ENCODE data around the gene PPP2R2C.

Gene PPP2R2C

GRCh38 chr4:6426571-6427438, 45.6 kb downstream of the PPP2R2C start:
- in situ Hi-C loops (cut with MboI; ENCODE audit: low sequenced_read_pairs) = no loop called here

- in situ Hi-C loops (cut with MboI; ENCODE audit: low sequenced_read_pairs) = no loop called here
Measured at GRCh38 chr4:6425911-6426310, 46.5 kb downstream of the PPP2R2C start.

GRCh38 chr4:6425336-6425735, 47.1 kb downstream of the PPP2R2C start:
- in situ Hi-C loops (cut with MboI; ENCODE audit: low sequenced_read_pairs) = no loop called here

- in situ Hi-C loops (cut with MboI; ENCODE audit: low sequenced_read_pairs) = no loop called here
Measured at GRCh38 chr4:6424425-6424824, 48.0 kb downstream of the PPP2R2C start.

GRCh38 chr4:6423575-6423974, 48.8 kb downstream of the PPP2R2C start:
- in situ Hi-C loops (cut with MboI; ENCODE audit: low sequenced_read_pairs) = no loop called here

- in situ Hi-C loops (cut with MboI; ENCODE audit: low sequenced_read_pairs) = no loop called here
Measured at GRCh38 chr4:6422866-6423265, 49.5 kb downstream of the PPP2R2C start.

GRCh38 chr4:6422105-6422504, 50.3 kb downstream of the PPP2R2C start:
- in situ Hi-C loops (cut with MboI; ENCODE audit: low sequenced_read_pairs) = no loop called here

- in situ Hi-C loops (cut with MboI; ENCODE audit: low sequenced_read_pairs) = no loop called here
Measured at GRCh38 chr4:6421397-6421796, 51.0 kb downstream of the PPP2R2C start.

GRCh38 chr4:6420972-6421371, 51.4 kb downstream of the PPP2R2C start:
- in situ Hi-C loops (cut with MboI; ENCODE audit: low sequenced_read_pairs) = no loop called here

- in situ Hi-C loops (cut with MboI; ENCODE audit: low sequenced_read_pairs) = no loop called here
Measured at GRCh38 chr4:6420036-6420435, 52.4 kb downstream of the PPP2R2C start.

GRCh38 chr4:6419452-6420028, 52.9 kb downstream of the PPP2R2C start:
- in situ Hi-C loops (cut with MboI; ENCODE audit: low sequenced_read_pairs) = no loop called here

- in situ Hi-C loops (cut with MboI; ENCODE audit: low sequenced_read_pairs) = no loop called here
Measured at GRCh38 chr4:6418193-6418755, 54.1 kb downstream of the PPP2R2C start.

- in situ Hi-C loops (cut with MboI; ENCODE audit: low sequenced_read_pairs) = no loop called here
Measured at GRCh38 chr4:6417516-6418050, 54.8 kb downstream of the PPP2R2C start.

- in situ Hi-C loops (cut with MboI; ENCODE audit: low sequenced_read_pairs) = no loop called here
Measured at GRCh38 chr4:6416518-6417286, 55.7 kb downstream of the PPP2R2C start.

GRCh38 chr4:6415031-6415705, 57.2 kb downstream of the PPP2R2C start:
- in situ Hi-C loops (cut with MboI; ENCODE audit: low sequenced_read_pairs) = no loop called here

GRCh38 chr4:6414578-6414977, 57.8 kb downstream of the PPP2R2C start:
- in situ Hi-C loops (cut with MboI; ENCODE audit: low sequenced_read_pairs) = no loop called here

- in situ Hi-C loops (cut with MboI; ENCODE audit: low sequenced_read_pairs) = no loop called here
Measured at GRCh38 chr4:6410664-6411063, 61.8 kb downstream of the PPP2R2C start.

GRCh38 chr4:6410068-6410467, 62.3 kb downstream of the PPP2R2C start:
- in situ Hi-C loops (cut with MboI; ENCODE audit: low sequenced_read_pairs) = no loop called here

- in situ Hi-C loops (cut with MboI; ENCODE audit: low sequenced_read_pairs) = no loop called here
Measured at GRCh38 chr4:6409381-6409780, 63.0 kb downstream of the PPP2R2C start.

GRCh38 chr4:6408263-6408662, 64.2 kb downstream of the PPP2R2C start:
- in situ Hi-C loops (cut with MboI; ENCODE audit: low sequenced_read_pairs) = no loop called here

- in situ Hi-C loops (cut with MboI; ENCODE audit: low sequenced_read_pairs) = no loop called here
Measured at GRCh38 chr4:6405397-6405706, 67.1 kb downstream of the PPP2R2C start.
